Activated T-cell treated with anti-CD3 and anti-CD28 coated beads, Interleukin-2, amount 50 U/mL, for 24 hours (primary cell): ENCODE results near the gene RABIF.
"Not testable (repeated sequence)": the region's sequence is repeated elsewhere in the genome, so short reads cannot be mapped to it uniquely, and the experiment has no call there.

Experiments
- DNase-seq: peaks from one replicate; pipeline ENCODE4 v3.0.0-alpha.2; 2020
- H3K27ac Mint-ChIP-seq: 2 replicates; pipeline ENCODE4 v1.8.0; 2020; ENCODE audit warnings: mild to moderate bottlenecking, mixed read lengths
- H3K27me3 Mint-ChIP-seq: 2 replicates; pipeline ENCODE4 v1.8.0; 2020; ENCODE audit warnings: mixed read lengths
- H3K36me3 Mint-ChIP-seq: 2 replicates; pipeline ENCODE4 v1.8.0; 2020; ENCODE audit warnings: low read depth, mixed read lengths
- H3K4me1 Mint-ChIP-seq: 2 replicates; pipeline ENCODE4 v1.8.0; 2020; ENCODE audit warnings: low read depth, mixed read lengths
- H3K4me3 Mint-ChIP-seq: 2 replicates; pipeline ENCODE4 v1.8.0; 2020; ENCODE audit warnings: mild to moderate bottlenecking, moderate library complexity, mixed read lengths
- H3K9me3 Mint-ChIP-seq: 2 replicates; pipeline ENCODE4 v1.8.0; 2020; ENCODE audit warnings: mixed read lengths

RABIF gene

GRCh38 chr1:202831906-202832305, 57.0 kb downstream of the RABIF start:
- no peak for DNase-seq
- Mint-ChIP-seq H3K36me3 (no peaks in the 10 kb centered on the region), H3K27ac (no peak overlapping the region), H3K4me1 (peaks cover 28% of the 10 kb centered on the region), H3K27me3 (no peaks in the 10 kb centered on the region), H3K4me3 (no peak overlapping the region), H3K9me3 (no peaks in the 10 kb centered on the region)

GRCh38 chr1:202829223-202829622, 59.7 kb downstream of the RABIF start:
- not testable (repeated sequence) for H3K36me3 Mint-ChIP-seq, H3K4me3 Mint-ChIP-seq, H3K4me1 Mint-ChIP-seq, H3K9me3 Mint-ChIP-seq, H3K27me3 Mint-ChIP-seq, DNase-seq, H3K27ac Mint-ChIP-seq
